Gastrocnemius medialis (tissue), 4 donors: ENCODE results near the gene KPNA3. TPM values are rescaled to one million over a fixed set of nuclear protein-coding genes. Genes with fewer than 3 reads are reported as not detected.
A peak's percentile ranks its signal among the peaks of the same experiment; 100 is the strongest.

Experiments used
- ATAC-seq, 2 donors: fragments of 150-250 bp; one replicate each; pipeline ENCODE4 v1.9.1; 2016
- DNase-seq, 2 donors: peaks; one replicate each; pipeline ENCODE4 v3.0.0-alpha.2; 2019
- H3K27ac ChIP-seq, 4 donors: fragments of 200-600 bp; sonication (generic); 1 replicate in 1 of 4; 2 replicates in 3 of 4; pipeline ENCODE4 v1.5.1; 2016 to 2018; ENCODE audit warnings: mild to moderate bottlenecking in 2 of 4, moderate library complexity in 1 of 4
- H3K27me3 ChIP-seq, 3 donors: fragments of 200-600 bp; sonication (generic) in 2 of 3; 1 replicate in 1 of 3; 2 replicates in 2 of 3; pipeline versions ENCODE4 v1.5.1 to v1.6.0; 2016 to 2019; ENCODE audit warnings: mild to moderate bottlenecking in 1 of 3, moderate library complexity in 1 of 3
- H3K36me3 ChIP-seq, 2 donors: fragments of 200-600 bp; sonication (generic) in 1 of 2; one replicate each; pipeline ENCODE4 v1.5.1; 2017 to 2018
- H3K4me1 ChIP-seq, 2 donors: fragments of 200-600 bp; sonication (generic) in 1 of 2; one replicate each; pipeline ENCODE4 v1.5.1; 2016 to 2017; ENCODE audit warnings: mild to moderate bottlenecking in 2 of 2
- H3K4me3 ChIP-seq, 4 donors: fragments of 200-600 bp; sonication (generic) in 3 of 4; 1 replicate in 1 of 4; 2 replicates in 3 of 4; pipeline ENCODE4 v1.5.1; 2016 to 2019; ENCODE audit warnings: mild to moderate bottlenecking in 2 of 4
- H3K9me3 ChIP-seq, 3 donors: fragments of 200-600 bp; sonication (generic) in 2 of 3; 1 replicate in 1 of 3; 2 replicates in 2 of 3; pipeline ENCODE4 v1.5.1; 2016 to 2019
- POLR2A ChIP-seq, 2 donors: fragments of 450-650 bp; IDR thresholded peaks; one replicate each; pipeline ENCODE4 v1.6.1; 2017; ENCODE audit warnings: antibody characterized with exemption in 2 of 2, mild to moderate bottlenecking in 2 of 2, moderate library complexity in 2 of 2
- in situ Hi-C, 4 donors: fragments of 200-750 bp; cut with MboI; loops; one replicate each; pipeline versions ENCODE4 v1.15.0 to v1.8.0; 2017; ENCODE audit warnings: low sequenced_read_pairs in 4 of 4
- intact Hi-C: fragments of 100-400 bp; cut with DNase I; formaldehyde crosslinking; loops from one replicate; pipeline ENCODE4 v1.15.1; 2023; ENCODE audit warnings: low total_unique reads
- total RNA-seq, 4 donors: library from RNA; depleted of rRNA; stranded (reverse); fragments of >200 nt; gene quantifications; one replicate each; pipeline versions ENCODE4 v1.1.0 to v1.2.3, GENCODE V29; 2016
- TF ChIP-seq, protein P1 (sequence below), 5 experiments: fragments of 450-650 bp in 3 of 5; fragments of 200-600 bp in 2 of 5; sonication (generic) in 2 of 5; IDR thresholded peaks in 4 of 5; conservative IDR thresholded peaks in 1 of 5; 1 replicate in 4 of 5; 2 replicates in 1 of 5; pipeline ENCODE4 v1.5.1; 2016 to 2019; ENCODE audit warnings: antibody characterized with exemption in 5 of 5, mild to moderate bottlenecking in 3 of 5, moderate library complexity in 3 of 5

KPNA3 gene
- total RNA-seq, 4 donors from 2014 or later: 73.3 to 154 (median 113) TPM

DNA sequence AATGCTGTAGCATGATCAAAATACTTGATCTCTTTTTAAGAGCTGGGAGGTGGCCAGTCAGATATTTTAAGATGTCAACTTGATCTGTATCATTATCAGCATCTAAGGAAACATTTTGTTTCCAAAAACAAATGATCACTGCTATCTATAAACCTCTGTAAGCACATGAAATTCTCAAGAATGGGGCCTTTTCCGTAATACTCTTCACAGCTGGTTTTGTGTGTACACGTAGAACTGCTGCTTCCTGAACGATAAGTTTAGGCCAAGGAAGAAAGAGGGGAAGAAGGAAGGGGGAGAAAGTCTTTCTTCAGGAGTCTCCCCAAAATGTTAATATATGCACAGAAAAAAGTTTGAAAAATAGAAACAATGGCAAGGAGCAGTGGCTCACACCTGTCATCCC, 138.5 kb downstream of the KPNA3 start:
- TF ChIP-seq POLR2A (IDR thresholded peaks at IDR 0.05): no peak
- TF ChIP-seq, protein P1, sequence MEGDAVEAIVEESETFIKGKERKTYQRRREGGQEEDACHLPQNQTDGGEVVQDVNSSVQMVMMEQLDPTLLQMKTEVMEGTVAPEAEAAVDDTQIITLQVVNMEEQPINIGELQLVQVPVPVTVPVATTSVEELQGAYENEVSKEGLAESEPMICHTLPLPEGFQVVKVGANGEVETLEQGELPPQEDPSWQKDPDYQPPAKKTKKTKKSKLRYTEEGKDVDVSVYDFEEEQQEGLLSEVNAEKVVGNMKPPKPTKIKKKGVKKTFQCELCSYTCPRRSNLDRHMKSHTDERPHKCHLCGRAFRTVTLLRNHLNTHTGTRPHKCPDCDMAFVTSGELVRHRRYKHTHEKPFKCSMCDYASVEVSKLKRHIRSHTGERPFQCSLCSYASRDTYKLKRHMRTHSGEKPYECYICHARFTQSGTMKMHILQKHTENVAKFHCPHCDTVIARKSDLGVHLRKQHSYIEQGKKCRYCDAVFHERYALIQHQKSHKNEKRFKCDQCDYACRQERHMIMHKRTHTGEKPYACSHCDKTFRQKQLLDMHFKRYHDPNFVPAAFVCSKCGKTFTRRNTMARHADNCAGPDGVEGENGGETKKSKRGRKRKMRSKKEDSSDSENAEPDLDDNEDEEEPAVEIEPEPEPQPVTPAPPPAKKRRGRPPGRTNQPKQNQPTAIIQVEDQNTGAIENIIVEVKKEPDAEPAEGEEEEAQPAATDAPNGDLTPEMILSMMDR (IDR thresholded peaks at IDR 0.05 in 4 of 5, conservative IDR thresholded peaks at IDR 0.05 in 1 of 5): no peak
- Histone ChIP-seq H3K36me3 (no peaks in the 10 kb centered on the region), H3K27me3 (no peaks in the 10 kb centered on the region), H3K4me3 (no peak overlapping the region), H3K4me1 (peaks cover 78 to 82% of the 10 kb centered on the region in 2 donors), H3K9me3 (no peaks in the 10 kb centered on the region), H3K27ac (peak overlapping the region; percentile 95 to 98 (median 96))
- intact Hi-C loops: loop anchor here (5.0 kb wide), 3 partner anchors 283 to 873 kb away; partner anchors contain the start of genes SPRYD7 and TRIM13
- DNase-seq (no peak), ATAC-seq (no peak)
- in situ Hi-C loops: loop anchor here in 3 of 4 donors (5.0 to 10.0 kb wide), 2 partner anchors 191 to 193 kb away; no protein-coding TSS in a partner anchor

DNA sequence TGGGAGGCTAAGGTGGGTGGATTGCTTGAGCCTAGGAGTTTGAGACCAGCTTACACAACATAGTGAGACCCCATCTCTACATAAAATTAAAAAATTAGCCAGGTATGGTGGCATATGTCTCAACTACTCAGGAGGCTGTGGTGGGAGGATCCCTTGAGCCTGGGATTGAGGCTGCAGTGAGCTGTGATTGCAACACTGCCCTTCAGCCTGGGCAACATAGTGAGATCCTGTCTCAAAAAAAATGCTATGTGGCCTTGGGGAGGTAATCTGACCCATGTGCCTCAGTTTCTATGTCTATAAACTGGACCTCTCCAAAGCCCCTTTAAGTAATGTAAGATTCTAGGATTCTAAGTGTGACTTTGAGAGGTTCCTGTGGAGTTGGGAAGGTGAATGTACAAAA, 139.0 kb downstream of the KPNA3 start:
- intact Hi-C loops: loop anchor here (2.0 to 5.0 kb wide), 5 partner anchors 37 to 874 kb away; partner anchors contain the start of genes EBPL, SPRYD7 and TRIM13
- Histone ChIP-seq H3K27ac (peak overlapping the region; percentile 95 to 98 (median 96)), H3K4me3 (no peak overlapping the region), H3K9me3 (no peaks in the 10 kb centered on the region), H3K27me3 (no peaks in the 10 kb centered on the region), H3K36me3 (no peaks in the 10 kb centered on the region), H3K4me1 (peaks cover 80 to 87% of the 10 kb centered on the region in 2 donors)
- DNase-seq: no peak
- in situ Hi-C loops: loop anchor here in 3 of 4 donors (5.0 to 10.0 kb wide), 2 partner anchors 191 to 194 kb away; no protein-coding TSS in a partner anchor
- no peak for ATAC-seq
- TF ChIP-seq, protein P1 (IDR thresholded peaks at IDR 0.05 in 4 of 5, conservative IDR thresholded peaks at IDR 0.05 in 1 of 5): no peak
- no peak for TF ChIP-seq POLR2A (IDR thresholded peaks at IDR 0.05)

DNA sequence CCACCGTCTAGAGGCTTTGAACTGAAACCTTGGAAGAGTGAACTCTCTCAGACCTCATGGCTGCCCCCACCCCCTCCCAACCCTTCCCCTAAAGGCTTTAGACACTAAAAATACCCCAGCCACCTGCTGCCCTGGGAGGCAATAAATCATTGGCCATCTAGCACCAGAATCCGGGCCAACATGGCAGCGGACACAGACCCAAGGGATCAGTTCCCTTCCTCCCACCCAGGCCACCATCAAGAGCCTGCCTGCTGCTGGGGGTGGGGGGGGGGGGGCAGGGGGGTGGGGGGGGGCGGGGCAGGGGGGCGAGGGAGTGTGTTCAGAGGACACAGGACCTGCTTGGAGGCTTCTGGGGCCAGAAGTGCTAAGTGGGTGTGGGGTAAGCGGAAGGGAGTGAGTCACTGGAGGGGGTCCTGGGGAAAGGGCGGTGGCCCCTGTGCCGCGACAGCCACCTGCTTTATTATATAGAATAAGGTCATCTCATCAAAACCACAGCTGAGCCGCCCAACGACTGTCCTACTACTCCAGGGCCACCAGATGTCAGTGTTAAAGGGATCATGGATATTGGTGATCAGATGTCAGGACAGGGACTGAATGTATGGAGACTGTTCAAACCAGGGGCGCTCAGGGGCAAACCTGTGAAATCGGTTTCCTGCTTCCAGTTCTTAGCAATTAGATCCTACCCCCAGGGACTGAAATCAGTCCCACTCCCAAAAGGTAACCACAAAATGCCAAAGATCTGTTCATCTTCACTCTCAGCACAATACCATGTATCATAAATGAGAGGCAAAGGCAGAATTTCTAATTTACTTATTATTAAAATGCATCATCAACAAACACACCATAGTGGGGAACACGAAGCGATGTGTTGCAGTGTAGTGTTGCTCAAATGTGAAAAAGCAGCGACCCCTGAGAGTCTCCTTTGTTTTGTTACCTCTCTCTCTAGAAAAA, 139.9 kb downstream of the KPNA3 start:
- H3K36me3 ChIP-seq: no peaks in the 10 kb centered on the region
- in situ Hi-C loops: loop anchor here in 3 of 4 donors (5.0 to 10.0 kb wide), 2 partner anchors 192 to 195 kb away; no protein-coding TSS in a partner anchor
- peak; percentile 59 to 71 for ATAC-seq
- peak overlapping the region in 3 of 4 donors; percentile 25 to 38 (median 30) for H3K4me3 ChIP-seq
- peaks cover 80 to 81% of the 10 kb centered on the region in 2 donors for H3K4me1 ChIP-seq
- H3K27ac ChIP-seq: peak overlapping the region; percentile 95 to 98 (median 96)
- no peaks in the 10 kb centered on the region for H3K9me3 ChIP-seq
- no peaks in the 10 kb centered on the region for H3K27me3 ChIP-seq
- no peak for TF ChIP-seq POLR2A (IDR thresholded peaks at IDR 0.05)
- TF ChIP-seq, protein P1 (IDR thresholded peaks at IDR 0.05 in 4 of 5, conservative IDR thresholded peaks at IDR 0.05 in 1 of 5): peak; percentile 61 to 78 (median 71)
- intact Hi-C loops: loop anchor here (1.0 to 5.0 kb wide), 6 partner anchors 38 to 875 kb away; partner anchors contain the start of genes EBPL, KPNA3, SPRYD7 and TRIM13
- DNase-seq: peak; percentile 87 to 95

DNA sequence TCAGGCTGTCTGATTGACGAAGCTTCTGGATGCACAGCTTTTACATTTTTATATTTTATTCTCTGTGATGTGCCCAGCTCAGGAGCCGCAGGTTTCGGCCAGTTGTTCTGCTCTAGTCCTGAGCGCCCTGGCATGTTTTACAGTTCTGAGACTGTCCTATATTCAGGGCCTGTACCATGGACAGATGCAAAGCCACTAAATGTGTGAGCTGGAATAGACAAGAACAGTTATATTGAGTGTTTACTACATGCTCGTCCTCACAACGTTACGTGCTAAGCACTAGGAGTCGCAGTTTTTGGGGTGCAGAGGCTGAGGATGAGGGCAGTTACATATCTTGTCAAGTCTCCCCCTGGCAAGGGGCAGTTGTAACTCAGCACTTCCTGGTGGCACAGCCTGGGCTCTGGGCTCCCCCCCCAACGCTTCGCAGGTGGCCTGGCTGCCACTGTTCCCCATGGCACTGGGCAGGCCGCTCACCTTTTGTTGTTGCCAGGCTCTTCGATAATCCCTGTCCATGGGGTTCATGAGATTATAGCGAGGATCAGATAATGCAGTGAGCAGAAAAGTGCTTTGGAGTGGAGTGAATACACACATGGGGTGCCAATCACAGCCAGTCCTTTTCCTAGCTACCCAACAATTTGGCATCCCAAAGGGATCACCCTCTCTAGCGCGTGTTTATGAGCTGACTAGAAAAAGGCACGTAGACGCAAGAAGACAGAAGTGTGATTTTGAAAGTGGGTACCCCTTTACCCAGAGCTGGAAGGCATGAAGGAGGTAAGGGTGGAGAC, 140.7 kb downstream of the KPNA3 start:
- Histone ChIP-seq H3K4me3 (peak overlapping the region in 3 of 4 donors; percentile 25 to 38 (median 30)), H3K36me3 (no peaks in the 10 kb centered on the region), H3K27me3 (no peaks in the 10 kb centered on the region), H3K27ac (peak overlapping the region; percentile 95 to 98 (median 96)), H3K9me3 (no peaks in the 10 kb centered on the region), H3K4me1 (peaks cover 71 to 74% of the 10 kb centered on the region in 2 donors)
- DNase-seq (peak; percentile 34 to 66), ATAC-seq (peak; percentile 53 to 64)
- in situ Hi-C loops: loop anchor here in 3 of 4 donors (5.0 to 10.0 kb wide), 2 partner anchors 193 to 196 kb away; no protein-coding TSS in a partner anchor
- intact Hi-C loops: loop anchor here (1.0 to 5.0 kb wide), 7 partner anchors 39 to 876 kb away; partner anchors contain the start of genes EBPL, KPNA3, SPRYD7 and TRIM13
- peak; percentile 25 to 40 for TF ChIP-seq POLR2A (IDR thresholded peaks at IDR 0.05)
- TF ChIP-seq, protein P1 (IDR thresholded peaks at IDR 0.05 in 4 of 5, conservative IDR thresholded peaks at IDR 0.05 in 1 of 5): no peak
